ENCODE results near the gene PIBF1.

GRCh38 chr13:72792640-72793039, 10.7 kb downstream of the PIBF1 start:
- no peak for TF ChIP-seq POLR2A (IDR thresholded peaks at IDR 0.05)
- TF ChIP-seq CTCF (IDR thresholded peaks at IDR 0.05) = no peak
